ENCODE results near the gene CIAO3.

The CIAO3 gene

GRCh38 chr16:740764-741505 lies at the start of gene CIAO3:
CIAO3 (minus strand) TSS chr16:740997; CDS start chr16:740985, 12 bp downstream.
- H3K4me3 ChIP-seq (ENCODE audit: low read depth, low read length): peak within 1 kb of the TSS; percentile 67

GRCh38 chr16:790086-790485 lies 49.3 kb upstream of the CIAO3 start:
- no peak overlapping the region for H3K4me3 ChIP-seq (ENCODE audit: low read depth, low read length)

- peak overlapping the region; percentile 85 for H3K4me3 ChIP-seq (ENCODE audit: low read depth, low read length)
These were observed 48.5 kb upstream of the CIAO3 start for GRCh38 chr16:789191-789850.

- peak within 1 kb of the TSS; percentile 85 for H3K4me3 ChIP-seq (ENCODE audit: low read depth, low read length)
These were observed 47.8 kb upstream of the CIAO3 start, which contains the start of gene CHTF18 for GRCh38 chr16:788399-789126. CHTF18 (plus strand) TSS chr16:788620; CDS start chr16:788685, 65 bp downstream.

GRCh38 chr16:787978-788398 lies 47.2 kb upstream of the CIAO3 start, which contains the start of gene RPUSD1:
RPUSD1 (minus strand) TSS chr16:788381; CDS start chr16:787737, 644 bp downstream.
- H3K4me3 ChIP-seq (ENCODE audit: low read depth, low read length): peak within 1 kb of the TSS; percentile 85

- H3K4me3 ChIP-seq (ENCODE audit: low read depth, low read length): peak overlapping the region; percentile 73
These were observed 46.6 kb upstream of the CIAO3 start for GRCh38 chr16:787321-787966.

- no peak overlapping the region for H3K4me3 ChIP-seq (ENCODE audit: low read depth, low read length)
These were observed 45.1 kb upstream of the CIAO3 start for GRCh38 chr16:785563-786535.

GRCh38 chr16:784431-784830 lies 43.6 kb upstream of the CIAO3 start:
- no peak overlapping the region for H3K4me3 ChIP-seq (ENCODE audit: low read depth, low read length)

GRCh38 chr16:783404-784161 lies 42.8 kb upstream of the CIAO3 start:
- no peak overlapping the region for H3K4me3 ChIP-seq (ENCODE audit: low read depth, low read length)

- H3K4me3 ChIP-seq (ENCODE audit: low read depth, low read length): no peak overlapping the region
These were observed 42.1 kb upstream of the CIAO3 start for GRCh38 chr16:782766-783403.

- no peak overlapping the region for H3K4me3 ChIP-seq (ENCODE audit: low read depth, low read length)
These were observed 41.5 kb upstream of the CIAO3 start for GRCh38 chr16:782258-782657.

- H3K4me3 ChIP-seq (ENCODE audit: low read depth, low read length): no peak overlapping the region
These were observed 40.7 kb upstream of the CIAO3 start for GRCh38 chr16:781346-782010.

- no peak overlapping the region for H3K4me3 ChIP-seq (ENCODE audit: low read depth, low read length)
These were observed 39.5 kb upstream of the CIAO3 start for GRCh38 chr16:780296-780695.

GRCh38 chr16:779561-779960 lies 38.8 kb upstream of the CIAO3 start:
- H3K4me3 ChIP-seq (ENCODE audit: low read depth, low read length): no peak overlapping the region

GRCh38 chr16:778909-779527 lies 38.2 kb upstream of the CIAO3 start:
- H3K4me3 ChIP-seq (ENCODE audit: low read depth, low read length): no peak overlapping the region

- no peak overlapping the region for H3K4me3 ChIP-seq (ENCODE audit: low read depth, low read length)
These were observed 37.6 kb upstream of the CIAO3 start for GRCh38 chr16:778447-778846.

GRCh38 chr16:777826-778225 lies 37.0 kb upstream of the CIAO3 start:
- no peak overlapping the region for H3K4me3 ChIP-seq (ENCODE audit: low read depth, low read length)

GRCh38 chr16:776824-777223 lies 36.0 kb upstream of the CIAO3 start:
- no peak overlapping the region for H3K4me3 ChIP-seq (ENCODE audit: low read depth, low read length)

Measured in iPS-11a (cell line).